GM18858 (cell line): ENCODE data around the gene RNASE12.
"Not testable (repeated sequence)": the region's sequence is repeated elsewhere in the genome, so short reads cannot be mapped to it uniquely, and the experiment has no call there.

ENCODE experiments used
- ATAC-seq: cut with Tn5 transposase; IDR thresholded peaks from one replicate; pipeline ENCODE4 v1.9.1; 2021; ENCODE audit not compliant: unreplicated experiment

RNASE12 gene

GRCh38 chr14:20614038-20614840 lies 23.1 kb upstream of the RNASE12 start:
- ATAC-seq: no peak

- ATAC-seq: peak; percentile 54
These were observed 22.2 kb upstream of the RNASE12 start for GRCh38 chr14:20613094-20614037.

- ATAC-seq: no peak
These were observed 21.2 kb upstream of the RNASE12 start for GRCh38 chr14:20612403-20612802.

- ATAC-seq: no peak
These were observed 20.1 kb upstream of the RNASE12 start for GRCh38 chr14:20611277-20611676.

GRCh38 chr14:20610002-20610765 lies 19.0 kb upstream of the RNASE12 start:
- peak; percentile 15 for ATAC-seq

DNA sequence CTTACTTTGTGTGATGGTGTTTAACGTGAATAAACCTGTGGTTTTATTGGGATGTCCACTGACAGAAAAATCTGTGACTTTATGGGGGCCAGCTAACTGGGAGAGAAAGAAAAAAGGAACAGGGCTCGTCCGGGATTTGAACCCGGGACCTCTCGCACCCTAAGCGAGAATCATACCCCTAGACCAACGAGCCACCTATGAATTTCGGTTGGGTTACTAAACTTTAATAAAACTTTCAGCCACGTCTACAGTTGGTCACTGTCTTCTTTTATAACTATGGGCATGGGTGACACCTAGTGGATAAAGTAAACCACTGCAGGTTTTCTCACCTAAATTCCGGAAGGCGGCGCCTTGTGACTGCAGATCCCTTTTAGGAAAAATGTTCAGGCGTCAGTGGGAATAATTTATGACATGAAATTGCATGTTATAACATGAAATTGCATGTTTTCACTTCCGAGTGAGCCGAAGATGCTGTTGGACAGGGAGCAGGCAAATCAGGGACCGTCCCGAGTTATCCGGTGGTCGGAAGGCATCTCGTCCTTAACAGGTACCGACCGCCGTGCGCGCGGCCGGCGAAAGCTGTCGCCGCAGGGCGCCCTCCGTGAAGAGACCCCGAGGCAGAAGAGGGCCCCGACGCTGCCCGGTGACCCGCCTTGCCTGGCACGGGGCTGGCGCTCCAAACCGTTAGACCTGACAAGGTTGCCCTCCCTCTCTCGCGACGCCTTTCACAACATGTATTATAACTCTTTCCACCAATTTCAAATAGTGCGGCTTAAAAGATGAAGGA lies 18.2 kb upstream of the RNASE12 start:
- peak; percentile 13 for ATAC-seq

- ATAC-seq: no peak
These were observed 17.4 kb upstream of the RNASE12 start for GRCh38 chr14:20608383-20609110.

DNA sequence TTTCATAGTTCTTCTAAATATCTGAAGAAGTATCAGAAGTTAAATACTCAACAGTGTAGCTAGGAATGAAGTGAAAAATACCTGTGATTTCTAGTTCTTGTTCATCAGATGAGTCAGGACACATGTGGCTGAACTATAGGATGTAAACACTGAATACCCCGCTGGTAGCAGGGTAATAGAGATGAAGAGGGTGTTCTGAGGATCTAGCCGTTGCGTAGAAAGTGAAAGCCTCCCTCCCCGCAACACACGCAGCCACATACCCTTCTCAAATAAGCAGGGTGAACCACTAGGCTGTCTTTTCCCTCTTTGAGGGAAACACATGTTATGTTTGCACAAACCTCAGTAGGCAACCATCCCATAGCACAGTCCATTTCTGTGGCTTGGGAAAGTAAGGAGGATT lies 16.4 kb upstream of the RNASE12 start:
- no peak for ATAC-seq

DNA sequence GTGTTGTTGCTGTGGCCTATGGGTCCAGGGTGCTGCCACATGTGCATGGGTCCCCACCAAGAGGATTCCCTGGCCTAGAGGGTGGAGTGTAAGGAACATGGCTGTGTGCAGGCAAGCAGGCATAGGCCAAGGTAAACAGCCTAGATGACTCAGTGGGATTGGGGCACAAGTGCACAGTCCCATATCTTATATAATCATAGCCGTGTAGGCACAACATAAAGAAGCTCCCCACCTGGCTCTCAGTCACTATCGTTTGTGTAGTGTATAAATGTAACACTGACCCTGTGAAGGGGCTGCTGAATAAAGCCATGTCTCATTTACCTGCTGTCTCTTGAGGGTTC lies 15.7 kb upstream of the RNASE12 start:
- ATAC-seq: no peak

- ATAC-seq: no peak
These were observed 15.2 kb upstream of the RNASE12 start for GRCh38 chr14:20606190-20606901.

GRCh38 chr14:20603813-20604690 lies 12.9 kb upstream of the RNASE12 start:
- ATAC-seq: no peak

DNA sequence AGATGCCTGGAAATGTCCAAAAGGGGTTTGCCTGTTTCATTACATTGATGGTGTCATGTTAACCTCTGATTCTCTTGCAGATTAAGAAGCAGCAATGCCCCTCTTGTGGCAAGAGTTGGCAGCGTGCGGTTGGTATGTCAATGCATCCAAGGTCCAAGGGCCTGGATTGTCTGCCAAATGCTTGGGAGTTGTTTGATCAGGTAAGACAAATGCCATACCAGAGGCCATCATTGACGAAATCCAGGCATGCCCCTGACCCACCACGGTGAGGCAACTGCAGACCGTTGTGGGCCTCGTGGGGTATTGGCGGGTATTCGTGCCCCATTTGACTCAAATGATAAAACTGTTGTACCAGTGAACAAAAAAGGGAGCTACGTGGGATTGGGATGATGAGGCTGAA lies 11.4 kb upstream of the RNASE12 start:
- no peak for ATAC-seq

- ATAC-seq: no peak
These were observed 10.3 kb upstream of the RNASE12 start for GRCh38 chr14:20601522-20601921.

DNA sequence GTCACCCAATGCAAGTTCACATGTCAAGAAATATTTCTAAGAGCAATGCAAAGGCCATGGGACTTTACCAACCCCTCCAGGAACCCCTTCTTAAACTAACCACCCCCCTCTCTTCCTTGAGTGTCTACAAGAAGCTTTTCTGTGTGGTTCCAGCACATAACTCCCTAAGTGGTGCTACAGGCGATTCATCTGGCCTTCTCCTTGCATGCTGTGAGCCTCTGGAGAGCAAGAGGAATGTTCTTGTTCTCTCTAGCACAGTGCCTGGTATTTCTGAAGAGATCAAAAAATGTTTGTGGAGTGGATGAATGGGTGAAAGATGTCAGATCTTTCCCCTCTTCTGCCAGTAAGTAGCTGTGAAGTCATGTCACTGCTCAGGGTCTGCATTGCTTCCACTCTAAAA lies 5.9 kb upstream of the RNASE12 start:
- no peak for ATAC-seq

GRCh38 chr14:20595726-20596125 lies 4.5 kb upstream of the RNASE12 start:
- not testable (repeated sequence) for ATAC-seq

DNA sequence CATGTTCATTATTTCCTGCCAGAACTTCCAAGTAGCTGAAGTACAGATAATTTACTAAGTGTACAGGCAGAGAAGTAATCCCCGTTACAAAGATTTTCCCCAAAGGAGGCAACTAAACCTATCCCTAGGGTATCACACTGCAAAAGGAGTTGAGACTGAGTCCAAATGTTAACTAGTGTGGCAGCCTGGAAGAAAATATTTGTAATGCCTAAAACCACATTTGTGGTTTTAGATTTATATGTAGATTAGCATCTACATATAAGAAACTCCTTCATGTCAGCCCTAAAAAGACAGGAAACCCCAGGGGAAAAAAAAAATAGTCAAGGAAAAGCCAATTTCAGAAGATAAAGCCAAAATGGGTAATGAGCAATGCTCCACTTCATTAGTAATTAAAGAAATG lies 1.4 kb upstream of the RNASE12 start:
- ATAC-seq: no peak

GRCh38 chr14:20587489-20588154 lies 3.6 kb downstream of the RNASE12 start, which contains the start of gene RNASE11:
Gene RNASE11, minus strand, starts transcription at chr14:20588001.
- ATAC-seq: no peak

DNA sequence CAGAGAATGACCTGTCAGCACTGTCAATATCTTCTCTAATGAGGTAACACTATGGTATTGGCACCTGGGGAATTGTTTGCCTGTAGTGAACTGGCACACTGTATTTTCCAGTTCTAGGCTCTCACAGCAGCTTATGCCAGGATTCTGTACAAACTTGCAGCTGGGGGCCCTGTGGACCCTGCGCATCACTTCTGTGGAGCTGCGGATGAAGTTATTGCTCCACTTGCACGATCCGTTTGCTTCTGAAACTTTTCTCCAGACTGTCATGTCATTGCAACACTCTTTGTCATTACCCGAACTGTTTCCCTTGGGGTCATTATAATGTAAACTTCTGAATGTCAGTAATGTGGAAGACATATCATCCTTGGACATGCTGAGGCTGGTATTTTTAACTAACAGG lies 7.3 kb downstream of the RNASE12 start:
- no peak for ATAC-seq
